HG03571 (cell line): ENCODE data around the gene FBH1.
"Not testable (repeated sequence)": the region's sequence is repeated elsewhere in the genome, so short reads cannot be mapped to it uniquely, and the experiment has no call there.

ENCODE experiments used
- ATAC-seq: cut with Tn5 transposase; IDR thresholded peaks from one replicate; pipeline ENCODE4 v1.9.1; 2021; ENCODE audit not compliant: unreplicated experiment

The FBH1 gene

DNA sequence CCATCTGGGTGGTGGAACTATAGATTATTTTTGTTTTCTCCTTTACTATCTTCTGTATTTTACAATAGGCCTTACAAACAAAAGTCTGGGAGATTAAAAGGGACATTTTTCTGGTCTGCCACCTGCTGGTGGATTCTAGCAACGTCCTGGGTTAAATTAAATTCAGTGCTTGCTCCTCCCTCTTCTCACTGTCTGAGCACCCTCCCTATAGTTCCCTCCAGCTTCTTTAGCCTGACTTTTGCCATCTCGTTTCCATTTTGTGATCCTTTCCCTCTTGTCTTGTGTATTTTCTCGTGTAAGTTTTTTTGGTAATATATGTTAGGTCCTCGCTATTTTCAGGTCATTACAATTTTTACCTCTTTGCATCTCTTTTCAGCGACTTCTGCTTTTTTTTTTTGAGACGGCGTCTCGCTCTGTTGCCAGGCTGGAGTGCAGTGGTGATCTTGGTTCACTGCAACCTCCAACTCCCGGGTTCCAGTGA is 16.5 kb upstream of the FBH1 start:
- peak; percentile 84 for ATAC-seq

DNA sequence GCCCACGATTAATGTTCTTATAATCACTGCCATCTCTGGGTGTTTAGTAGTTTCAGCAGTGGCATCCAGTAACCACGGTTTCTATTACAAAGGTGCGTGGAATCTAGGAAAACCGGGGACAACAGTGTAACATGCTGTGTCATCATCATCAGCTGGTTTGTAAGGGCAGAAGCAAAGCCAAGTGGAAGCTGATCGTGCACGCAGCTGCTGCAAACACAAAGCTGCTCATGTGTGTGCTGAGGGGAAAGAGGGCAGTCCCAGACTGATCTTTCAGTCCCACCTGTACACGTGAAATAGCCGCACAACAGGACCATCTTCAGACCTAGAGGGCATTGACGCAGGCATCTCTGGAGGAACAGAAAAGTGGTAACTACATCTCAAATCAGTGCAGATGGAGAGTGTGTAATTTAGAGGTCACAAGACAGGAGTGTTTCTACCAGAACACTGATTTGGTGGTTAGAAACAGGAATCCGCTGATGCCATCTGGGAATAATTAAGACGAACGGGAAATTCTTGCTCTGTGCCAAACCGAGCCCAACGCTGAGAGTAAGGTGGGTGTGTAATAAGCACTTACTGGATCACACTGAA is 13.8 kb upstream of the FBH1 start:
- ATAC-seq, result no peak

DNA sequence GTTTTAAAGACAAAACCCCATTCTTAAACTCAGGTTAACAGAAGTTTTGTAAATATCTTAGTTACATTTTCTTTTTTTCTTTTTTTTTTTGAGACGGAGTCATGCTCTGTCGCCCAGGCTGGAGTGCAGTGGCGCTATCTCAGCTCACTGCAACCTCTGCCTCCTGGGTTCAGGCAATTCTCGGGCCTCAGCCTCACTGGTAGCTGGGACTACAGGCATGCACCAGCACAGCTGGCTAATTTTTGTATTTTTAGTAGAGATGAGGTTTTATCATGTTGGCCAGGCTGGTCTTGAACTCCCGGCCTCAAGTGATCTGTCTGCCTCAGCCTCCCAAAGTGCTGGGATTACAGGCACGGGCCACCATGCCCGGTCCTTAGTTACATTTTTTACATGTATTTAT is 13.0 kb upstream of the FBH1 start:
- not testable (repeated sequence) for ATAC-seq

DNA sequence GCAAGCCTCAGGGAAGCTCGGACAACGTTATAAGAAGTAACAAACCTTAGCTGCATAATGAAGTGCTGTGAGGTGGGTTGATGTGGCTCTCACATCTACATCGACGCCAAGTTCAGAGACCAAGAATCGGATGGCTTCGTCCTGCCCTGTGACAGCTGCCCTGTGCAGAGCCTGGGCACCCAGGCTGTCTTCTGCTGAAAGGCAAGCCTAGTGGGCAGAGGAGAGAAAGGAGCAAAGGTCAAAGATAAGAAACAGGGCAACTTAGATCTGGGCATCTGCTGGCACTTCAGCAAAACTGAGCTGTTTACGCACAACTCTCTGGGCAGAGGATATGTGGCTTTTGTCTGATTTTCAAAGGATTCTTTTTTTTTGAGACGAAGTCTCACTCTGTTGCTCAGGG is 7.1 kb upstream of the FBH1 start:
- no peak for ATAC-seq

DNA sequence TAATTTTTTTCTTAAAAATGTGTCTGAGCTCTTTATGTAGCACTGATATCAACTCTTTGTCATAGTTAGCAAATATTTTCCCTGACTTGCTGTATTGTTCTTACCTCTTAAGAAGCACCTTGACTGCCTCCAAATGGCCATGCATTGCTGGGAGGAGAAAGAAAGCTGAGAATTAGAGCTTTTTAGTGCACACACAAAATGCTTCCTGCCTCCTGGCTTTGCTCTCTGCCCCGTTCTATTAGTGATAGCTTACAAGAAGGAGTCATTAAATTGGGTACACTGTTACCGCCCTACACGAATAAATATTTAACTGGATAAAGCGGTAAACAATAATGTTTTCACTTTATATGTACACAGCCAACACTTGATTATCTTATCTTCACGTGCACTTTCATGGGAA is 4.4 kb upstream of the FBH1 start:
- no peak for ATAC-seq

DNA sequence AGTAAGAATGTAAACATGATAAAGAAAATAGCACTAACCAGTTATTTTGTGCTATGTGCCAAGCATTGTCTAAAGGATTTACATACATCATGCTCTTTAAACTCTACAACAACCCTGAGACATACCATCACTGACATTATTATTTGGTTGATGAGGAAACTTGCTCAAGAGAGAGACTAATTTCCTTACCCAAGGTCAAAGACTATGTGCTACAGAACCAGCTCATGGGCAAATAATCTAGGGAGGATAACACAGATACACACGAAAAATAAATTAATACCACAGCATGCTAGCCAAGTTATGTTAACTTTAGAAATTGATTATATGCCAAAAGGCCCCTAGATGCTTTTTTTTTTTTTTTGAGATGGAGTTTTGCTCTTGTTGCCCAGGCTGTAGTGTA is 3.0 kb upstream of the FBH1 start:
- ATAC-seq, result no peak

DNA sequence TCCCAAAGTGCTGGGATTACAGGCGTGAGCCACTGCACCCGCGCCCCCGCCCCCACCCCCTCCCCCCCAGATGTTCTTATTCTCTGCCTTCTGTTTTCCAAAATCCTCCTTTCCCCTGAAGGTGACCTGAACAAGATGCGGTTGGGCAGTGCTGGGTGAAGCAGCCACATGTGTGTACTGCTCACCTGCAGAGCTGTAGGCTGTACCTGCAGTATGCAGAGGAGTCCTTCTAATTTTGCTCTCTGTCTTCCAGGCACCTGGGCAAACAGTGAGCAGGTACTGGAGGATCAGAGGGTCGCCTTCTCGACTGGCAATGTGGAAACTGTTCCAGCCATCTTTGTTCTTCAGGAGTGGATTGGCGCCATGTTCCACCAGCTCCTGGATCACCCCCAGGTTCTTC is 2.4 kb upstream of the FBH1 start:
- ATAC-seq, result no peak

DNA sequence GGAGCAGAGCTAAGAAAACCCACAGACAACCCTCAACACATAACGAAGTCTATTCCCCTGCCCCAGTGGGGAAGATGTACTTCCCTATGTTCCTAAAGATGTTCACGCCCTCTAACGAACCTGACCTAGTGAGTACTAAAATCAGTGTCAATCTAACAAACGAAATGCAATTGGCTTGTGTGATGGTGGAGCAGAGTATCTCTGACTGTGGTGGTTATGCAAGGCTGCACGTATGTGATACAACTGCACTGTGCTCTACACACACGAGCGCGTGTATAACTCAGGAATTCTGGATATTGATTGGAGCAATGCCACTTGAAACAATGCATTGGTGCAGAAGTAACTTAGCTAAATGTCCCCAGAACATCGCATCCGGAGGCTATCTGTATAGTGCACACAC is 1.7 kb upstream of the FBH1 start:
- no peak for ATAC-seq

DNA sequence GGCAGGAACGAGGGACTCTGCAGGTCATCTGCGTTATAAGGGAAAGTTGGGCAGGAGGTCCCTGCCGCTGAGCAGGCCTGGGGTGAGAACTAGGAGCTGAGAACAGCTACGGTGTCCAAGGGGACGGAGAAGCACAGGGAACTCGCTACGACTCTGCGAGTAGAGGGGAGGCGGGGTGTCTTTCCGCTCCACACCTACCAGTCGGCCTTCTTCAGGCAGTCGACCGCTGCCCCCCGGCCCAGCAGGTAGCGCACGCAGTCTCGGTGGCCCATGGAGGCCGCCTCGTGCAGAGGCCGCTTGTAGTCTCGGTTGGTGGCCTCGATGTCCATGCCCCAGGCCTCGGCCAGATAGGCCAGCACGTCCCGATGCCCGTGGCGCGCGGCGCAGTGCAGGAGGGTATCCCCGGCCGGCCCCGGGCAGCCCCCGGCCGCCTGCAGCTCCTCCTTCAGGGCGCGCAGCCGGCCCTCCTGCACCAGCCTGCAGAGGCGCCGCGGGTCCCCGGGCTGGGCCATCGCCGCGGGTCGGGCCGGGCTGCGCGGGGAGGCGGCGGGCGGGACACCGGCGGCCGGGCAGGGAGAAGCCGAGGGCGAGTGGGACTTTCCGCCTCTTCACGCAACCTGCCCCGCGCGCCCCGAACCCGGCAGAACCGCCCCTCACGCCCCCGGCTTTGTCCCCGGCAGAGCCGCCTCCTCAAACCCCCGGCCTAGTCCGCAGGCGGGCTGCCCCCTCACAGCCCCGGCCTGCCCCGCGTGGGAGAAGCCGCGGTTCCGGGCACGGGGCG is 1.0 kb upstream of the FBH1 start:
- peak; percentile 26 for ATAC-seq

DNA sequence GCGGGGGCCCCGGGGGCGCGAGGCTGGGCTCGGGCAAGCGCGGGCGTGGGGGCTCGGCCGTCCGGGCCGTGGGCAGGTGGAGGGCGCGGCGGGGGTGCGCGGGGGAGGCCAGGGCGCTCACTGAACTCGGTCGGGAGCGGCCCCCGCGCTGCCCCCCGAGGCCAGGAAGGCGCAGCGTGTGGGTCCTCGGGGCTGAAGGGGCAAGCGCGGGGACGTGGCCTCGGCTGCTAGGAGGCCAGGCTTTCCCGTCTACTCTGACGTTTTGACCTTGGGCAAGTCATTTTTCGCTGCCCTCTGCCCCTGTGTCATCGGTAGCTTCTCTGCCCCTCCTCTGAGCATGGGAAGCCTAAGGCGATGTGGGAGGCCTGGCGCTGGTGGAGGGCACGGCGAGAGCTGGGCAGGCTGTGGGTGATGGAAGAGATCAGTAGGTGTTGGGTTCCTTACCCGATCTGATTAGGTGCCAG is 441 bp downstream of the FBH1 start:
- peak; percentile 1 for ATAC-seq

DNA sequence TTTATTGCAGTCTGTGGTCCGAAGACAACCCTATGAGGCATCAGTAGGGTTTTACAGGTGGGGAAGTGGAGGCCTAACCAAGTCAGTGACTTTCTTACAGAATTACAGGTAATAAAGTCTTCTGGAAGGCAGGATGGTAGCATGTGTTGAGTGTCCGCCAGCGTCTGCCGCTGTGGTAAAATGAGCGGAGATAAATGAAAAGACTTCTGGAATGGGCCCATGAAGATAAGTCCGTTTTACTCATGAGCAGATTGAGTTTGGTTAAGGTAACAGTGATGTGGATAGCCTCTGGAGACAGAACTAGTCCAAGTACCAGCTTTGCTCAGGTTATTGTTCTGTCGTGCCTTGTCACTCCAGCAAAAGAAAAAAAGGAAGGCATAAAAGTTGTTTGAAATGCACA is 966 bp downstream of the FBH1 start:
- ATAC-seq, result no peak

DNA sequence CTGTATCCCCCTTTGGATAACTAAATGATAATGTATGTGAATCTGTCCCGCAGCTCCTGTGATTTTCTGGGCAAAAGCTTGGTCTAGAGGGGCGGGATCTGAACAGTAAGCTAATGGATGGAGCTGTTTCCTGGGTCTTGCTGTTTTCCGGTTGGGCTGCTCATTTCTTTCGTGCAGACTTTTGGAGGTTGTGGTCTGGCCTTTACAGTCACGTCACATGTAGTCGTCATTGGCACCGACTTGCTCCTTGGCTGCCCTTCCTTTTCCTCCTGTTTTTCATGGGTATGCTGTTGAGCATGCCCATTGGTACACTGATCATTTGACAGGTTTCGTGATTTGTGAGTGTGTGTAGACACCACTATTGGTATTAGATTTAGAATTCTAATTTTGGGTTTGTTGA is 2.0 kb downstream of the FBH1 start:
- no peak for ATAC-seq

DNA sequence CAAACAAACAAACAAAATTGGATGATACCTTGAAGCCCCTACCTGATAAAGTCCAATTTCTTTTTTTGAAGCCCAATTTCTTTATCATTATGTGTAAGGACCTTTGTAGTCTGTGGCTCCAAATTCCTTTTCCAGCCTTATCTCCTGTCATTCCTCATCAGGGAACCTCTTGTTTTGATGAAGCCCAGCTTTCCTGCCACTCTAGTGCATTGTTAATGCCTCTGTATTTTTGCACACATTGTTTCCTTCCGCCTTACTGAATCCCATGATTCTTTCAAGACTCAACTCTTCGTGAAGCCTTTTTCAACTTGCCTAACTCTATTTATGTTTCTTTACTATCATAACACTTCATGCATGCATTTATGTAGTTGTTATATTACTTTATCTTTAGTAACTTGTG is 3.3 kb downstream of the FBH1 start:
- no peak for ATAC-seq

DNA sequence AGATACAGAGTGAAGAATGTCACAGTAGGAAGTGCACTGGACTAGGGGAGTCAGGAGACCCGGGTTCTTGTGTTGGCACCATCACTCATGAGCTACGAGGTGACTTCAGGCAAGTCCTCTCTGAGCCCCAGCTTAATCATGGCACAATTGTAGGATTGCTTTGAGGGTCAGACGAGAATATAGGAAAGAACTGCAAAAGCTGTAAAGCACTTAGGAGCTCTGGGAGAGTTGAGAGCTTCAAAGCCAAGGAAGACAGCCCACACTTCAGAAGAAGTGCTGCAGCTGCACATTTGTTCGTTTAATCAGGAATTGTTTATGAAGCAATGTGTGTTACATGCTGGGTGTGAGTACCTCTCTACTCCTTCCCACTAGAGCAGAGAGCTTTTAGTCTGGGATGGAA is 4.4 kb downstream of the FBH1 start:
- ATAC-seq, result no peak

DNA sequence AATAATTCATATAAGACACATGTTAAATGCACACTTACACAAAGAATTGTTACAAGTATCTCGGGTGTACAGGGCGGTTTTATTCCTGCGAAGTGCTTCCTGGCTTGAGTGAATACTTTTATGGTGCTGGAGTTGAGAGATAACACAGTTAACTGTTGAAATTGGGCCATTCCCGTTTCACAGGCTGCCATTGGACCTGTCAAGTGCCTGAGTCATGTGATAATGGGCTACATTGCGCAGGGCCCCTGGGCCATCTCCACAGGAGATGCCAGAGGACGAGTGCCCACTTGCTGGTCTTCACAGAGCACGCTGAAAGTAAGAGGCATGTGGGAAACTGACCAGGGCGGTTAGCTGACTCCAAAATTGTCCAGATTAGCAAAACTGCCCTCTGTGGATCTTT is 4.8 kb downstream of the FBH1 start:
- no peak for ATAC-seq

DNA sequence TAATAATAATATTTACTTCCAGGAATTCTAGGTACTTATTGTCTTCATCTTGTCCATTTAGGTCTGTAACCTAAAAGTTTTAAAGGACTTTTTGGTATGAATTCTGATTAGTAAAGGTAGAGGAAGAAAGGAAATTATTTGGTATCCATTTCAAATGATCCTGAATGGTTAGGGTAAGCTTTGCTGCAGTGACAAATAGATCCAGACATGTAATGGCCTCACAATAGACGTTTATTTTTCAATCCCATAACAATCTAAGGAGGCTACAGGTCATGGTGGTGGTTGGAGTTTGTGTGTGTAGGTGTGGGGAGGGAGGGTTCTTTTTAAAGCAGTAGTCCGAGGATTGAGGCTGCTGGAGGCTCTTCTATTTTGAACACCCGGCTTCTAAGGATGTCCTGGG is 5.3 kb downstream of the FBH1 start:
- ATAC-seq, result no peak

DNA sequence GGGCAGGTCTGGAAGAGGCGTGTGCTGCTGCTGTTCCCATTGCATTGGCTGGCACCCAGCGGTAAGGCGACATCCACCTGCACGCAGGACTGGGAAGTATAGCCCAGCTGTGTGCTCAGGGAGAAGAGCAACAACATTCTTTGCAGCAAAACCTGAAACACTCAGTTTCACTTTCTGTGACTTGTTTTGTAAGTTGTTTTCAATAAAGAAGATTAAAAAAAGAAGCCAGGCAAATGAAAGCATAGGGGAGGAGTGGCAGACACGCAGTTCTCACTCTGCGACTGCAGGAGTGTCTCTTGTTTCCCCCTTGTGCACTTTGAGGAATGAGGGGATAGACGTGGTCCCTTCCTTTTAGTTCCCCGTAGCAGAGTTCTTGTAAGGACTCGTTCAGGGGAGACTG is 5.8 kb downstream of the FBH1 start:
- ATAC-seq, result peak; percentile 52

DNA sequence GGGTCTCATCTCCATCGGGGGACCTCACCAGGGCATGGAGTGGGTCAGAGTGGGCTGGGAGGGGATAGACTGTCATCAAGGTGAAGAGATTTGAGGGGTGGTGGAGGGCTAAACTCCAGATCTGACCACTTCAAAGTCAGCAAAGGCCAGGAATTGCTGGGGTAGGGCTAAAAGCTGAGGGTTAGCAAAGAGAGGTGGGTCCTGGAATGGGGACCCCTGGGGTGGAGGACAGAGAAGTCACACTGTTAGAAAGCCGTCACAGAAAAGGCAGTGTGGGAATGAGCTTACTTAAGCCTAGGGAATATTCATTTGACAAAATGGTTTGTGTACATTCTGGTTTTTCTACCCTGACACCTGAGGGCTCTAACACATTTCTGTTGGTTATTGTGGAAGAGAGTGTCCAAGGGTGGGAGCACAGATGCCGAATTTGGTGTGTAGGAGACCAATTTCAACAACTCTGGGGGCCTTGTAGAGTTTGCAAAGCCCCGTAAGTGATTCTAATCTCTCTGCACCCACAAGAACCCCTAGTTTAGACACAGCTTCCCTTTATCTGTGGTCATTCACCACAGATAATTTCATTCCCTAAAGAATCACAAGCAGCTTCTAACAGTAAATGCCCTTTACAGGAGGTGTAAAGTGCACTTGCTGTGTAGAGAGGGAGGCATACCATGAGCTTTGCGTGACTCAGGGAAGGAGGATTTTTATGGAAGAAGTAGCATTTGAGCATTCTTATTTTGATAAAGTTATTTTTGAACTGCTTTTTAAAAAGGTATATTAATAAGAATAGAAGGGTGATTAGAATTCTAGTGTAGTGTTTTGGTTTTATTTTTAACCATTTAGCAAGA is 6.4 kb downstream of the FBH1 start:
- no peak for ATAC-seq

DNA sequence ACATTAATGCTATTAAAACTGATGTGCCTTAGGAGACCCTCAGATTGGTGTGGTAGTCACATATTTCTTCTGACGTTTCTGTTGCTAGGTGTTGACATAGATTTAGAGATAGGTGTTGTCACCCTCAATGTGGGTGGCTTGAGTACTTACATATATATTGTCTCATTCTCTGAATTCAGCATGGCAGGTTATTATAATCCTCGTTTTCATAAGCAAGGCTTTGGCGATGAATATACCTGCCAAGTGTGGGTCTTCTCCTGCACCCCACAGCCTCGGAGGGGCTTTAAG is 7.0 kb downstream of the FBH1 start:
- no peak for ATAC-seq

DNA sequence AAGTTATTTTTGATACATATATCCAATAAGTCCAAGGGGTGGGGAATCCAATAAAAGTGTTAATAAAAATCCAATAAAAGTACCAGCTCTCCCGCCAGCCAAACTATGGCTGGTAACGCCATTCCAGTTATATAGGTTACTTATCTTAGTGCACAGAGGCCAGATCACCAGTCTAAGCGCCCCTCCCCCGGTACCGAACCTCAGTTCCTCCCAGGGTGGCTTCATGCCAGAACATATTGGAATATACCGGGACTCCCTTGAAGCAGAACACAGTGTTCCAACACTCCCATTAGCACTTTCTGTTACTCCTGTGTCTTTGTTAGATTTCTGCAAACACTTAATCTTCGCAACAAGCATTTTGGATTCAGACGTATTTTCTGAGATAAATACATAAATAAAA is 7.5 kb downstream of the FBH1 start:
- no peak for ATAC-seq

DNA sequence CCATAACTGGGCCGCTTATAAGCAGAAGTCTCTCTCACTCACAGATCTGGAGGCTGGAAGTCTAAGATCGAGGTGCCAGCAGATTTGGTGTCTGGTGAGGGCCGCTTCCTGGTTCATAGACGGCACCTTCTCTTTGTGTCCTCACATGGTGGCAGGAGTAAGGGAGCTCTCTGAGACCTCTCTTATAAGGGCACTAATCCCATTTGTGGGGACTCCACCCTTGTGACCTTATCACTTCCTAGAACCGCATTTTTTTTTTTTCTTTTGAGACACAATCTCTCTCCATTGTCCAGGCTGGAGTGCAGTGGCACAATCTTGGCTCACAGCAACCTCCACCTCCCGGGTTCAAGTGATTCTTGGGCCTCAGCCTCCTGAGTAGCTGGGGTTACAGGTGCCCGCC is 8.1 kb downstream of the FBH1 start:
- ATAC-seq, result no peak

DNA sequence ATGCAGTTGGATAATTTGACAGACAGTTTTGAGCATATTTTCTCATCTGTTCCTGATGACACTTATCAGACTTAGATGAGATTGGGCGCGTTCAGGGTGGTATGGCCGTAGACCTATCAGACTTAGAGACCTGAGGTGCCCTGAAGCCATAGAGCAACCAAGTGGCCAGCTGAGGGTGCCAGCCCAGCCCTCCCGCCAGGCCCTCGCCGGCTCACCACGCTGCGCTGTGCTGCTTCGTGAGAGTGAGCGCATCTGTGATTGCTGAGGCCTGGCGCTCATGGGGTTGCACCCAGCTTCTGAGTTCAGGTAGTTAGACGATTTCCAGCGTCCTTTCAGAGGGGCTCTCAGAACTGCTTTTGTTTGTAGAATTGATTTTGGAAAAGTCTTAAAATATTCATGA is 10.2 kb downstream of the FBH1 start:
- ATAC-seq, result no peak
